Measurements from ENCODE around the gene MBNL1.
"Not testable (repeated sequence)": the region's sequence is repeated elsewhere in the genome, so short reads cannot be mapped to it uniquely, and the experiment has no call there.

The MBNL1 gene

GRCh38 chr3:152381881-152382295 is 113.2 kb downstream of the MBNL1 start:
- DNase-seq, result no peak

GRCh38 chr3:152382312-152383135 is 113.8 kb downstream of the MBNL1 start:
- DNase-seq, result no peak

DNA sequence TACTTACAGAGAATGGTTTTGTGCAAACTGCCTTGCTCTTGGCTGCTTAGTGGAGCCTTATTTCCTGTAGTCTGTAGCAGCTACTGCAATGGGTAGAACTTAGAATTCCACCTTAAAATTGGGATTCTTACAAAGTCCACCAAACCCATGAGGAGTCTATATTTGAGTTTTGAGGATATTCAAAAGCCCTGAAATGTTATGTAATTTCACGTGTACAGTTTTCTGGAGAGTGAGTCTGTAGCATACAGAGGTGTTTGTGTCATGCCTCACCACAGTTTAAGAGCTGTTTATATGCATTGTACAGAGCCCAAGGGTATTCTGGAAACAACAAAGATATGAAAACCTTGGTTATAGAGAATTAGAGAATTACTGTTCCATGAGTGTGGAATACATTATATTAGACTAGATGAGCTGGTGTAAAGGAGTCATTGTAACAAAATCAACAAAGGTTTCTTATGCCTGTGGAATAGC is 114.4 kb downstream of the MBNL1 start:
- no peak for DNase-seq

- no peak for DNase-seq
Observed at GRCh38 chr3:152384412-152384811, 115.7 kb downstream of the MBNL1 start.

GRCh38 chr3:152385761-152386160 is 117.0 kb downstream of the MBNL1 start:
- peak; percentile 86 for DNase-seq

GRCh38 chr3:152386208-152386607 is 117.5 kb downstream of the MBNL1 start:
- no peak for DNase-seq

DNA sequence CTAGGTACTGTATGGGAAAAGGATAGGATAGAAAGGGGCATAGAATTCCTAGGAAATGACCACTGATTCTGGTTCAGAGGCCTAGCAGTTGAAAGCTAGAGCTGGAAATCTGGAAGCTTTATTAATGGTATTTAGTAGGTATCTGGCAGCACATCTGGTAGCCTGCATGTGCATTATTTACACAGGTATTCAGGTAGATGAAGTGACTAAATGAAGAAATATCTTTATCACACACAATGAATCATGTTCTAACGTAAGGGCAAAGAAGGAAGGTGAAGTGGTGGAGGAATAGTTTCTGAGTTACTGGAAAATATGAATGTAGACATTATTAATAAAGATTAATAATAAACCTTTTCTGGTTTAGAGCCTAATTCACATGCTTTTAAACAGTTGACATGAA is 119.9 kb downstream of the MBNL1 start:
- DNase-seq, result no peak

- no peak for DNase-seq
Observed at GRCh38 chr3:152389316-152389934, 120.7 kb downstream of the MBNL1 start.

DNA sequence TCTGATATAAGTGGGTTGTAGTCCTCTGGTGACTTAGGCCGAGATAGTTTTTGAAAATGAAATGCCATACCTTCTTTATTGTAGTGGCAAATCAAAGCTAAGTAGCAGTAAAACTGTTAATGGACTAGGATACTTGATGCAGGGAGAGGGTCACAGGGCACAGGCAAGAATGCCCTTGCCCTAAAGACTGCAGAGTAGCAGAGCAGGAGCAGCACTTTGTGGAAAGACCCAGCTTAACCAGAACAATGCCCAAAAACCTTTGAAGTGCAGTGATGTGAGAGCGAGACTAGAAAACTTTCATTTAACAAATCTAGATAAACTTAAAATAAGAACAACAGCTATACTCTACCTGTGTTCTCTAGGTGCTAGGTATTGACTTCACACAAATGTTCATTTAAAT is 121.9 kb downstream of the MBNL1 start:
- DNase-seq, result no peak

DNA sequence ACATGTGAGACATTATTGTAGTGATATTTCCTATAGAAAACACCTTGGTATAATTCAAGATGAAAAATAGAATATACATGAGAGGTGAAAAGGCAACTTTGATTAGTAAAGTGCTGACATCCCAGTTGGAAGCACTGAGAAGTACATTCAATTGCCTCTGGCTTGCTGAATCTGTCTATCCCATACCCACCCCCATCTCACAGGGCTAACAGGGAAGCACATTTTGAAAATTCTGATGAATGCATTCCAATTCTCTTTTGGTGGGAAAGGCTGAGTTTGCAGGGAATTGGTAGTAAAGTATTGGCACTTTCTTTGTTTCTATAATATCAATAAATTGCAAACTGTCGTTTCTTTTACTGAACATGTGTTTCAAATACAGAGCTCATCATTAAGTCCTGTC is 122.9 kb downstream of the MBNL1 start:
- no peak for DNase-seq

DNA sequence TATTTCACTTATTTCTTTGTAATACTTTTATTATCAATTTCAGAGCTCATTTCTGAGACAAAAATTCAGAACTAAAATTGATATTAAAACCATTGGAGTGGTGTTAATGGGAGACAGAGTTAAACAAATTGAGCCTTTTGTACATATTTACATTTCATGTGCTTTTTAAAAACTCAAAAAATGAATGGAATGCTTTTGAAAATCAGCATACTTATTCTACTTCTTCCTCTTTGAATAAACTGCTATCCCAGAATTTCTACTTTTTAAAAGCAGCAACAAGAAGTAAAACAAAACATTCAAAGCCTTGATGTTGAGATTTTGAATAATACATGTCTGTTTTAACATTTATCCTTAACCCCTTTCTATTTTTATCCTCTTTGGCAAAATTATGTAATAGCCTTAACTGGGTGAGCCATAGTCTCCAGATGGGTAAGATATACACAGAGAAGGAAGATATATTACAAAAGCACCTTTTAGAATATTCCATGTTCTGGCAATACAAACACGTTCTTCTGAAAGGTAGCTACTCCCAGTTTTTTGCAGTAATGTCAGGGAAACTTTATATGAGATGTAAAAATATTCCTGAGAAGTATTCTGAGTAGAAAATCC is 123.6 kb downstream of the MBNL1 start:
- DNase-seq, result no peak

DNA sequence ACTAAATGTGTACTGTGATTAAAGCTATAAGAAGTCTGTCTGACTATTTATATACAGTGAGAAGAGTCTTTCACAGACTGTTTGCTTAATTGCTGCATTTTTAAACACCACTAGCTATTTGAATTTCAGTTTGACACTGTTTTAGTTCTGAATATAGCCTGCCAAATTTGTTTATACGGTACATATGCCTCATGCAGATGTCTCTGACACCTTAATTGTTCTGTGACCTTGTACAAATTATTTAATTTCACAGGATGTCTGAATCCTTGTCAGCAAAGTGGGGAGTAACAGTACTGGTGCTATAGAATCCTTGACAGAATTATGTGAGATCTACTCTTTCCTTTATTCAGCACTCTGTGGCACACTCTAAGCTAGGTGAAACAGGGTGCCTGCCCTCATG is 125.5 kb downstream of the MBNL1 start:
- DNase-seq, result no peak

GRCh38 chr3:152395764-152396163 is 127.0 kb downstream of the MBNL1 start:
- DNase-seq, result no peak

GRCh38 chr3:152396867-152397266 is 128.1 kb downstream of the MBNL1 start:
- DNase-seq, result no peak

- DNase-seq, result not testable (repeated sequence)
Observed at GRCh38 chr3:152397348-152397747, 128.6 kb downstream of the MBNL1 start.

- DNase-seq, result no peak
Observed at GRCh38 chr3:152398495-152398894, 129.8 kb downstream of the MBNL1 start.

GRCh38 chr3:152399374-152399773 is 130.6 kb downstream of the MBNL1 start:
- DNase-seq, result peak; percentile 37

DNA sequence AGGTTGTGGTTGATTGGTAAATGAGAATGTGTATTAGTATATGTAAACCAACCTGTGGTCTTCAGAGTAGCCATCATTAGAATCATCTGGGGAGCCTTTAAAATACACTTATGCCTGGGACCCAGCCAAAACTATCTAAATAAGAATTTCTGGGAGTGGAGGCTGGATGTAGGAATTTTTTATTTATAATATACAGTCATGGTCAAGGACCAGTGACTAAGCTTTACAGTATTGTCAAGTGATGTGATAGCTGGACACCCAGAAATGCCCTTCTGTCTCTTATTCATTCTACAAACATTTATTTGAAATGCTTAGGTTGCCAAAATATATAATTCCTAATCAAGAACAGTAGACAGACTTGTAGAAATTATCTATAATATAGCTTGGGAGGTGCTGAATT is 132.2 kb downstream of the MBNL1 start:
- peak; percentile 91 for DNase-seq

- DNase-seq, result no peak
Observed at GRCh38 chr3:152402695-152403451, 134.1 kb downstream of the MBNL1 start.

- no peak for DNase-seq
Observed at GRCh38 chr3:152403632-152404066, 134.9 kb downstream of the MBNL1 start.

DNA sequence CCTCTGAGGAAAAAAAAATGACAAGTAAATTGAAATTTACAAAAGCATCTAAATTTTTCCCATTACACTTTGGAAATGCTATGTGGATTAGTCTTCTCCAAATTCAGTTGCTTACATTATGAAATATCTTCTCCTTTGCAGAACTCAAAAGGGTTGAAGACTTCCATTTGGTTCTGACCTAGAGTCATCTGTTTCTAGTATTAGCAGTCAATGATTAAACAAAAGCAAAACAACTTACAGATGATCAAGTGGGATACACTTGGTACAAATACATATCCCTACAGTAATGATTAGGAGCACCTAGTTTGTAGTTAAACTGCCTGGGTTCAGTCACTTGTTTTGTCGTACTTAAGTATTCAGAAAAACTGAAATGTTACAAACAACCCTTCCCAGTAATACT is 136.2 kb downstream of the MBNL1 start:
- DNase-seq, result no peak

DNA sequence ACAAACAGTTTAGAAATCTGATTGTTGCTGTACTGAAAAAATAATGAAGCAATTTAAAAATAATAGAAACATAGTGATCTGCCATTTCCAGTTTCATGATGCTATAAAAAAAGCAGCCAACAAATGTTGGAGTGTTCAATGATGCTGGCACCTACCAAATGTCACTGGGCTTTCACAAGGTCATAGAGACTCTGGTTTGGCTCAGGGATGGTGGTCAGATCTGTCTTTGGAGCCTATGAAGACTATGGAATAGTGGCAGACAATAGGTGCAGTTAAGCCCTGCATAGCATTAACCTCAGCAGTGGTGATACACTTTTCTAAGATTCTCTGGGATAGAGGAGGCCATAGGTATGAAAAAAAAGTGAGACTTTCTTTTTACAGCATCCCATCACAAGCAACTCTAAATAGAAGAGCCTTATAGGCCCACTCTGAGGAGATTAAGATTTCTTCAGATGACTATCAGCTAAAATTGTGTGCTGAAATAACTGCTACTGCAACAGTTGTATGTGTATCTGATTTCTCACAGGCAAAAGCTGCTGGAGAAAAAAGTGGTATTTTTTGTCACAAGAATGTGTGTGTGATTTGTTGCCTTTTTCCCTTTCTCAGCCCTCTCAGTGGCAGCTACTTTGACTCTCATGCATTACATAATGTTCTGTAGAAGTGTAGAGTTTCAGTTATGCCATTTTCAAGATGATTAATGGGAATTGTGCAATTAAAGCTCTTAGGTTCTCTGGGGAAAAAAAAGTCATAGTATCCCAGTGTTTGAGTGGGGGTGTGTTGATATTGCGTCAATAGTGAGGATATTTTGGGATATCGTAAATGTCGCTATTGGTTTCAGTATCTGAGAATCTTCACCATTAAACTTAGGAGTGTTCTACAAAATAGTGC is 137.4 kb downstream of the MBNL1 start:
- peak; percentile 92 for DNase-seq
